ENCODE data around the gene RAP1GAP. TPM values are rescaled to one million over a fixed set of nuclear protein-coding genes. Genes with fewer than 3 reads are reported as not detected.

The RAP1GAP gene
- total RNA-seq, 1 donor from 2014 or later, result 157 TPM

DNA sequence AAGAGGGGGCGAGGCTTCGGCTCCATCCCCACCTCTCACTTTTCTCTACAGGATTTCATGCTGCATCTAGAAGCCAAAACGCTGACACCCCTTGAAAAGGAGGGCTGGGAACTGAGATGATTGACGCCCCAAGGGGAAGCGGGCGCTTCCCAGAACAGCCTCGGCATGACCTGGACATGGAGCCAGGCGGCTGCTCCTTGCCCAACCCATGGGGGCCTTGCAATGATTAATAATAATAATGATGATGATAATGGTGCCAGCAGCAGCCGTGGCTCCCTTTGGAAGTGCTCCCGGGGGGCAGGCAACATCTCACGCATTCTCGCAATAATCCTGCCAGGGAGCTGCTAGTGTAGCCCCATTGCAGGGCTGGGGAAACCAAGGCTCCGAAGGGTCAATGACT, 78.2 kb downstream of the RAP1GAP start:
- no peak for DNase-seq (ENCODE audit: low spot score)

DNA sequence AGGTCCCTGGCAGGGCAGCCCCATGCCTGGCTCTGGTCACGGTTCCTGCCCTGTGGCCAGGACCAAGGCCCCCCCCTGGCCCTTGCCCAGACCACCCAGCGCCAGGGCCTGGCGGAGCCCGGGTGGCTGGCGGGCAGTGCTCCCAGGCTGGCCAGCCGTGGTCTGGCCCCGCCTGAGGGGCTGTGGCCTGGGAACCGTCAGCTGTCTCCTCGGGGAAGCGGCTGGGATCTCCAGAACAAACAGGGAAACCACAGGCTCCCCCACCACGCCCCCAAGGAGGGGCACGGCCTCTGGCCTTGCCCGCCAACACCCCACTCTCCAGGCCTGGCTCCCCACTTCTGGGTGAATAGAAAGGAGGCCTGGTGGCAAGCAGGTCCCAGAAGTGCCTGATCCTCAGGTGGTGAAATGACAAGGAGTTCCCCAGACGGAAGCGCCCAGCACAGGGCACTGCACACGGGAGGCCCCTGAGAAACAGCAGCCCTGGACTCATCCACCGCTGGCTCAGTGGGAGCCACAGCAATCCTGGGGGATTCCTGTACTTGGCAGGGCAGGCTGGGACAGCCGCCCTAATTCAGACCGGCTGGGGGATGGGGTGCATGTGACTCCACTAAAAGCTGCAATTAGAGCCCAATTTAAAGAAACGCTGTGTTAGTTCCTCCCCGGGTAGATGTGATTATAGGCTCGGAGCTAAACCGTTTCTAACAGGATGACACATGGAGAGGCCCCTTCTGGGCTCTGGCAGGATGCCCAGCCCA, 78.9 kb downstream of the RAP1GAP start:
- DNase-seq (ENCODE audit: low spot score), result no peak

DNA sequence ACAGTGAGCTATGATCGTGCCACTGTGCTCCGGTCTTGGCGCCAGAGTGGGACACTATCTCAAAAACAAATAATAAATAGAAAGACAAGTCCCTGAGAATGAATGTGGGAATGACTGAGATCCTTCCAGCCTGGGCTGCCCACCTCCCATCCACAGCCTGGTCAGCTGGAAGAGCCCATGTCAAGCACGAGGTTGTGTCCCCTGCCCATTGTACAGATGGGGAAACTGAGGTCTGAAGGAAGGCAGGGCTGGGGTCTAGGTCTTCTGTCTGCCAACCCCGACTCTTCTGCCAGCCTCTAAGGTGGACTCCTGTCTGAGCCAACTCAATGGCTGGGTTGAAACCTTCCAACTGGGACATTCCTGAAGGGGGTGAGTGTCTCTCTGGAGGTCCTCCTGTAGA, 79.5 kb downstream of the RAP1GAP start:
- no peak for DNase-seq (ENCODE audit: low spot score)

- DNase-seq (ENCODE audit: low spot score), result no peak
Observed at GRCh38 chr1:21587602-21587953, 81.6 kb downstream of the RAP1GAP start.

DNA sequence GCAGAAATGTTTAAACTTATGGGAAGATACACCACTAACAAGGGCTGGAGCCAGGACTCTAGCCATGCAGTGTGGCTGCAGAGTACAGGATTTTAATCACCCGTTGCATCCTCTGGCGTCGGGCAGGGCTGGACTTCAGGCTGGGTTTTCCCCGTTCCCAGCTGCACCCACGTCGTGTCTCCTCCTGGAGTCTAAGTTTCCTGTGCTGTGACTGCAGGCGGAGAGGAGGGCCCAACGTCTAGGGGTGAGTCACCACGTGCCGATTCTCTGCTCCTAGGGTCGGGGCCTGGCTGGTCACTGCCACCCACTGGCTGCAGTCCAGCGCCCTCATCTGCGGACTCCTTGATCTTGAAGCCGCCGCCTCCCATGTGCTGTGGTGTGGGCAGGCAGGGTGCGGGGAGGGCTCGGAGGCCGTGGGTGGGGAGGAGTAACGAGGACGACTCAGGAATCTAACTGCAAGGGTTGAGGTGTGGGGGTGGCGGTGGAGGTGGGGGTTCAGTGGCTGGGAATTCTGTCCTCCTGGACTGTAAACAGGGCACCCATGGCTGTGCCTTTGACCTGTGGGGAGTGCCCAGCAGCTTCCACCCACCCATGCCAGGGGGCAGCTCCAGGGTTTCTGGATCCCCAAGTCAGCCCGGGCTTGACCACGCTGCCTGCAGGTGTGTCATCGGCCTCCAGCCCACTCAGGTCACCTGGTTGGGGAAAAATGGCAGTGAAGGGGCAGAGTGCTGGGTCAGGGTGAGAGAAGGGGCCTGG, 82.1 kb downstream of the RAP1GAP start:
- DNase-seq (ENCODE audit: low spot score), result peak; percentile 60

DNA sequence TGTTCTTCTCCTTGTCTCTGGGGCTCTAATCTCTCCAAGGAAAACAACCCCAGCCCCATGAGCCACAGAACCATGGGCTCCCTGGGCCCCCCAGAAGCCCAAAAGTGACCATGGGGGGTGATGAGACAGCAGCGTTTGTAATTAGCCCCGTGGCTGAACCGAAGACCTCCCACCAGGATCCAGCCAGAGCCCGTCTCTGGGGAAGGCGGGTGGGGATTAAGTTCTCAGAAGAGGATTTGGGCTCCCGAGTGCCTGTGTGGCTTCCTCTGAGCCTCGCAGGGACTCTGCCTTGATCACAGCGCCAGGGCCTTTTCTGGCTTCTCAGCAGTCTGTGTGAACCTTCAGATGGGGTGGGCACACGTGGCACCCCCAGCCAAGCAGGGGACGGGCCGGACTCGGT, 82.9 kb downstream of the RAP1GAP start:
- DNase-seq (ENCODE audit: low spot score), result no peak

DNA sequence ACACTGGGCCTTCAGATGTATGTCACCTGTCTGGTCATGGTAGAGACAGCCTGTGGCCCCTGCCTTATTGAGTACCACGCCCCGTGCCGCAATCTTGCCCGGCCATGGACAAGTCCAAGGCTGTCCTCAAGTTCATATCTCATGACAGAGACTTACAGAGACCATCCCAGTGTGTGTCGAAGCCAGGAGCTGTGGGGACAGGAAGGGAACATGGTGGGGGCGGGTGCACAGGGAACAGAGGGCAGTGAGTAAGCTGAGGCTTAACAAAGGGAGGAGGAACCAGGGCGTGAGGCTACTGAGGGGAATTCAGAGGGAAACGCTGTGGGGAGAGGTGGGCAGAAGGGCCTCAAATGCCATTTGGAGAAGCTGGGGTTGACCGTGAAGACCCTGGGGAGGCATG, 84.1 kb downstream of the RAP1GAP start:
- no peak for DNase-seq (ENCODE audit: low spot score)

DNA sequence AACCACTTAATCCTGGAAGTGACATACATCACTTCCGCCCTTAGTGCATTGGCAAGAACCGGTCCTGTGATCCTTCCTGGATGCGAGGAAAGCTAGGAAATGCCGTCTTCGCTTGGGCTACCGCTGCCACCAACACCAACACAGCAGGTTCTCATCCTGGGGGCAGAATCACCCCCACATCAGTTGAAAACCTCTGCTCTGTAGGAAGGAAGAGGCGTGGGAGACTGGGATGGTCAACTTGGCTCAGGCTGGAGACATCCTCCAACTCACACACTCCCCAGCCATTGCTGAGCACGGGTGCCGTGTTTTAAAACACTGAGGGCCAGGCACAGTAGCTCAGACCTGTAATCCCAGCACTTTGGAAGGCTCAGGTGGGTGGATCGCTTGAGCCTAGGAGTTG, 85.1 kb downstream of the RAP1GAP start:
- no peak for DNase-seq (ENCODE audit: low spot score)

DNA sequence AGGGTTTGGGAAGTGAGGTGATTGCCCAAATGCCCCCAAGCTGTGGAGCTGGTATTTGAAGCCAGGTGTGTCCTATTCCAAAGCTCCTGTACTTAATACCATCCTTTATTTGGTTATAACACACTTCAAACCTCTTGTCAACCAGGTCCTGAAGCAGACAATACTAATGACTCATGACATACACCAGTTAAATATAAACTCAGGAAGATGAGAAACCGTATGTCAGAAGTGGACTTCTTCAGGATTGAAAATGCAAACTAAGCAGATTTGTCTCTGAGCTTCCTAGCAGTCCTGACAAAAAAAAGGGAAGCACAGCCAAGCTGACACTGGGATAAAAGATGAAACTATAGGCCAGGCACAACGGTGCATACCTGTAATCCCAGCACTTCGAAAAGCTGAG, 89.4 kb downstream of the RAP1GAP start:
- no peak for DNase-seq (ENCODE audit: low spot score)

DNA sequence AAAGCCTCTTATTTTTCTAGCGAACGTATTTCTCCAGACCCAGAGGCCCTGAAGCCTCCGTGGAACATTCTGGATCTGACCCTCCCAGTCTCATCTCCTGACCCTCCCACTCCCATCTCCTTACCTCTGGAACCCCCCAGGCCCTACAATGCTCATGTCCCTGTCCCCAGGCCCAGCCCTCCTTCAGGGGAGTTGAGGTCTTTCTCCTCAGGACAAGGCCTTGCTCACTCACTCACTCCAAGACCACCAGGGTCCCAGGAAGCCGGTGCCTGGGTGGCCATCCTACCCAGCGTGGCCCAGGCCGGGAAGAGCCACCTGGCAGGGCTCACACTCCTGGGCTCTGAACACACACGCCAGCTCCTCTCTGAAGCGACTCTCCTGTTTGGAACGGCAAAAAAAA, 91.2 kb downstream of the RAP1GAP start:
- no peak for DNase-seq (ENCODE audit: low spot score)

GRCh38 chr1:21577324-21577723, 91.8 kb downstream of the RAP1GAP start:
- DNase-seq (ENCODE audit: low spot score), result no peak

DNA sequence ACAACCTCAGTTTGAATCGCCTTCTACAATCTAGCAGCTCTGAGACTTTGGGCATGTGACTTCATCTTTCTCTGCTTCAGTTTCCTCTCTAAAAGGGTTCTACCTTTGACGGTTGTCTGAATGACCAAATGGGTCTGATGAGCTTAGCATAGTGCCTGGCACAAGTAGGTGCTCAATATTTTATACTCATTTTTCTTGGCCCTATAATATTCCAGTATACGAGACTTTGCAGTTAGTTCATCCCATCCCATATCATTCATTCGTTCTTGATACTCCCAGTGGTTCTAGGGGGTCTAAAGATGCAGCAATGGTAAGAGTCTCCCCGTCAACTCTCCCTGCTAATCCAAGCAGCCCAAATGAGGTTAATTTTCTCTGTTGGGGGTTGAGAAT, 92.4 kb downstream of the RAP1GAP start:
- DNase-seq (ENCODE audit: low spot score), result no peak

GRCh38 chr1:21576031-21576797, 92.9 kb downstream of the RAP1GAP start:
- no peak for DNase-seq (ENCODE audit: low spot score)

DNA sequence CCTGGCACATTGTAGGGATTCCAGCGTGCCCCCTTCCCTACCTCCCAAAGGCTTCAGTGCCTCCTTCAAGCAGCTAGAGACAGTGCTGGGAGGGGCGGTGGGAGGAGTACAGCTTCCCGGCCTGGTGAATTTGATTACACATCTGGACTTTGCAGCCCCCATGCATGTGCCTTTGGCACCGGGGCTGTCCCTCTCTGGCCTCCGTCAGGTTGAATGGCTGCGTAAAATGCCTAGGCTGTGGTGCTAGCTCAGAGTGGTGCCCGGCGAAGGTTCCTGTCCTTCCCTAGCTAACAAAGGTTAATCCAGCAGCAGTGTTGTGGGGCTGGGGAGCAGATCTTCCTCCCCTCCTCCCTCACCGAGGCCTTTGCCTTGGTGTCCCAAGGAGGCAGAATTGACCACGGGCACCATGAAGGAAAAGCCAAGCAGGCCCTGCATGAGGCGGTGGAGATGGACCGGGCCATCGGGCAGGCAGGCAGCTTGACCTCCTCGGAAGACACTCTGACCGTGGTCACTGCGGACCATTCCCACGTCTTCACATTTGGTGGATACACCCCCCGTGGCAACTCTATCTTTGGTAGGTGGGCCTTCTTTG, 93.7 kb downstream of the RAP1GAP start:
- no peak for DNase-seq (ENCODE audit: low spot score)

GRCh38 chr1:21574466-21575151, 94.5 kb downstream of the RAP1GAP start:
- DNase-seq (ENCODE audit: low spot score), result no peak

DNA sequence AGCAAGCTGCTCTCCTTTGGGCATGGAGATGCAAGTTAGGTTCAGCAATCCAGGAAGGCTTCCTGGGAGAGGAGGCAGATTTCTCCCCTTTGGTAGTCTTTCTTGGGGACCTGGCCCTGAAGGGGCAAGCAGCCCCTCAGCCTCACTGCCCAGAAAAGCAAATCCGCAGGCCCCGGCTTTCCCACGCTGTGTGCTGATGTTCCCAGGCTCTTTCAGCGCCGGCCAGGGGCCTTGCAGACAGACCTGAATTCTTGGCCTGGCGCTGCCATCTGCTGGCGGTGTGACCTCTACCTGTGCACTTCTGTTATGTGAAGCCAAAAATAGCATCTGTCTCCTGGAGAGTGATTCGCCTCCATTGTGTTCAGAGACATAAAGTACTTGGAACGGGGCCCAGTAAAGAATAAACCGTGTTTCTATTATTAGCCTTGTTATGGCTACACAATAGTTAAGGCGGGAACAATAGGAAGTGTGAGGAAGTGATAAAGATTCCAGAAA, 95.1 kb downstream of the RAP1GAP start:
- peak; percentile 73 for DNase-seq (ENCODE audit: low spot score)

- DNase-seq (ENCODE audit: low spot score), result no peak
Observed at GRCh38 chr1:21573475-21573874, 95.7 kb downstream of the RAP1GAP start.

GRCh38 chr1:21572735-21573277, 96.4 kb downstream of the RAP1GAP start:
- no peak for DNase-seq (ENCODE audit: low spot score)

GRCh38 chr1:21572221-21572620, 96.9 kb downstream of the RAP1GAP start:
- no peak for DNase-seq (ENCODE audit: low spot score)

GRCh38 chr1:21570885-21571284, 98.3 kb downstream of the RAP1GAP start:
- no peak for DNase-seq (ENCODE audit: low spot score)

DNA sequence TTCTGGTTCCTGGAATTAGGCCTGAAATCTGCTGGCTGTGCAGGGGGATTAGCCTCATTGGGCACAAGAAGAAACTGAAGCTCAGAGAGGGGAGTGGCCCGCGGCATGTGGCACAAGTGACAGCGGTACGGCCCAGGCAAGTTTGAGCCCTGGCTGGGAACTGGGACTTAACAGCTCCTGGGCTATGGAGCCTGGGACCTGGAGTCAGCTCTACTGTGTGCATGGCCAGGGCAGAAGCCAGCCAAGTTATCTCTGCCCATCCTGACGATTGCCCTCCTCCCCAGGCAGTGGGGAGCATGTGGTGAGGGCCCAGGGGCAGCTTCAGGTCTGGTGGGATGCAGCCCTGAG, 98.7 kb downstream of the RAP1GAP start:
- DNase-seq (ENCODE audit: low spot score), result no peak
